C1 segment of cervical spinal cord (tissue), 14 donors: ENCODE results near the gene LRRTM4.
"Not testable (repeated sequence)": the region's sequence is repeated elsewhere in the genome, so short reads cannot be mapped to it uniquely, and the experiment has no call there.

Experiments
- DNase-seq, 14 donors: peaks; one replicate each; lab custom pipeline; 2025; lab: John Stamatoyannopoulos, UW

The LRRTM4 gene

GRCh38 chr2:77169426-77169825 is 352.8 kb downstream of the LRRTM4 start:
- no peak for DNase-seq

- not testable (repeated sequence) for DNase-seq
These were observed 358.2 kb downstream of the LRRTM4 start for GRCh38 chr2:77164021-77164420.

GRCh38 chr2:77161009-77161408 is 361.2 kb downstream of the LRRTM4 start:
- DNase-seq, result no peak

GRCh38 chr2:77156599-77156998 is 365.6 kb downstream of the LRRTM4 start:
- DNase-seq, result no peak

GRCh38 chr2:77155511-77155910 is 366.7 kb downstream of the LRRTM4 start:
- no peak for DNase-seq

- DNase-seq, result no peak
These were observed 372.6 kb downstream of the LRRTM4 start for GRCh38 chr2:77149565-77149964.

- no peak for DNase-seq
These were observed 375.0 kb downstream of the LRRTM4 start for GRCh38 chr2:77147153-77147552.

GRCh38 chr2:77144772-77145171 is 377.4 kb downstream of the LRRTM4 start:
- DNase-seq, result no peak

GRCh38 chr2:77142141-77142540 is 380.0 kb downstream of the LRRTM4 start:
- DNase-seq, result no peak

- not testable (repeated sequence) for DNase-seq
These were observed 393.7 kb downstream of the LRRTM4 start for GRCh38 chr2:77128479-77128878.

GRCh38 chr2:77127345-77127744 is 394.8 kb downstream of the LRRTM4 start:
- no peak for DNase-seq

- no peak for DNase-seq
These were observed 400.7 kb downstream of the LRRTM4 start for GRCh38 chr2:77121518-77121917.

- no peak for DNase-seq
These were observed 402.8 kb downstream of the LRRTM4 start for GRCh38 chr2:77119333-77119732.

GRCh38 chr2:77108915-77109314 is 413.3 kb downstream of the LRRTM4 start:
- no peak for DNase-seq

- DNase-seq, result no peak
These were observed 417.2 kb downstream of the LRRTM4 start for GRCh38 chr2:77105008-77105407.

- no peak for DNase-seq
These were observed 417.6 kb downstream of the LRRTM4 start for GRCh38 chr2:77104554-77104953.

GRCh38 chr2:77102927-77103326 is 419.2 kb downstream of the LRRTM4 start:
- no peak for DNase-seq

GRCh38 chr2:77101796-77102452 is 420.3 kb downstream of the LRRTM4 start:
- no peak for DNase-seq

GRCh38 chr2:77099961-77100360 is 422.2 kb downstream of the LRRTM4 start:
- no peak for DNase-seq

- not testable (repeated sequence) for DNase-seq
These were observed 426.7 kb downstream of the LRRTM4 start for GRCh38 chr2:77095525-77095924.

GRCh38 chr2:77095096-77095495 is 427.1 kb downstream of the LRRTM4 start:
- no peak for DNase-seq

- not testable (repeated sequence) for DNase-seq
These were observed 433.8 kb downstream of the LRRTM4 start for GRCh38 chr2:77088424-77088823.

GRCh38 chr2:77087987-77088414 is 434.2 kb downstream of the LRRTM4 start:
- DNase-seq, result no peak

GRCh38 chr2:77086478-77086877 is 435.7 kb downstream of the LRRTM4 start:
- DNase-seq, result no peak
